Prostate gland (tissue), 2 donors: ENCODE measurements around the gene YY2. TPM values are rescaled to one million over a fixed set of nuclear protein-coding genes. Genes with fewer than 3 reads are reported as not detected.

Experiments
- DNase-seq: peaks from one replicate; pipeline ENCODE4 v3.0.0-alpha.2; 2019; ENCODE audit warnings: low spot score
- H3K27ac ChIP-seq, 2 donors: fragments of 200-600 bp; sonication (generic); 2 replicates each; pipeline ENCODE4 v1.5.1; 2017 to 2019
- H3K27me3 ChIP-seq: fragments of 200-600 bp; sonication (generic); replicated peaks from 2 replicates; pipeline ENCODE4 v1.5.1; 2019; ENCODE audit not compliant: insufficient read depth
- H3K36me3 ChIP-seq, 2 donors: fragments of 200-600 bp; sonication (generic); 1 replicate in 1 of 2; 2 replicates in 1 of 2; pipeline versions ENCODE4 v1.5.1 to v1.8.1; 2017 to 2019
- H3K4me1 ChIP-seq: fragments of 200-600 bp; sonication (generic); replicated peaks from 2 replicates; pipeline ENCODE4 v1.5.1; 2019
- H3K4me3 ChIP-seq, 2 donors: fragments of 200-600 bp; sonication (generic); 2 replicates each; pipeline ENCODE4 v1.5.1; 2017 to 2019
- H3K9me3 ChIP-seq: fragments of 200-600 bp; sonication (generic); 2 replicates; pipeline ENCODE4 v1.5.1; 2017
- CTCF ChIP-seq, 4 experiments: fragments of 200-600 bp in 2 of 4; fragments of 450-650 bp in 2 of 4; sonication (generic) in 2 of 4; IDR thresholded peaks; 1 replicate in 3 of 4; 2 replicates in 1 of 4; pipeline ENCODE4 v1.5.1; 2016 to 2019; ENCODE audit warnings: antibody characterized with exemption in 4 of 4, mild to moderate bottlenecking in 2 of 4, moderate library complexity in 2 of 4
- POLR2A ChIP-seq: fragments of 450-650 bp; IDR thresholded peaks from one replicate; pipeline ENCODE4 v1.6.1; 2016; ENCODE audit warnings: antibody characterized with exemption, mild to moderate bottlenecking
- POLR2AphosphoS5 ChIP-seq: sonication (generic); formaldehyde crosslinking; IDR thresholded peaks from one replicate; pipeline ENCODE4 v1.6.1; 2017; ENCODE audit warnings: antibody characterized with exemption
- WGBS: methylation state at CpG from one replicate; pipeline ENCODE4 v1.1.5; 2018; 5-methylcytosine and 5-hydroxymethylcytosine counted together
- intact Hi-C: fragments of 100-400 bp; cut with DNase I; formaldehyde crosslinking; loops from one replicate; pipeline ENCODE4 v1.14.2; 2022
- total RNA-seq, 2 donors: library from RNA; depleted of rRNA; stranded (reverse); fragments of >200 nt; gene quantifications; one replicate each; pipeline ENCODE4 v1.1.0, GENCODE V29; 2016

Gene YY2
- total RNA-seq = 10 to 100 TPM in 1 of 2 donors, under 1 TPM in 1; 0.82 to 13.7 TPM

- no peak within 1 kb of the TSS for H3K27ac ChIP-seq
- H3K9me3 ChIP-seq = no peaks in the 10 kb centered on the region
- H3K4me3 ChIP-seq = no peak within 1 kb of the TSS
- H3K27me3 ChIP-seq = no peaks in the 10 kb centered on the region
- no peaks in the 10 kb centered on the region for H3K36me3 ChIP-seq
- 94% methylated on average over 29 of the region's 29 CpGs for WGBS
- no peak for DNase-seq
- intact Hi-C loops = no loop called here
- TF ChIP-seq POLR2A = no peak
- TF ChIP-seq CTCF (IDR thresholded peaks at IDR 0.05) = no peak
- no peak for TF ChIP-seq POLR2AphosphoS5
- H3K4me1 ChIP-seq = no peaks in the 10 kb centered on the region
These were observed at the start of gene YY2 for GRCh38 chrX:21855937-21856415. TSS of gene YY2 (plus strand) at chrX:21855987. CDS start at chrX:21856485, 498 bp downstream.

- Histone ChIP-seq H3K4me3 (no peak overlapping the region), H3K9me3 (no peaks in the 10 kb centered on the region), H3K27ac (no peak overlapping the region), H3K4me1 (no peaks in the 10 kb centered on the region), H3K36me3 (no peaks in the 10 kb centered on the region), H3K27me3 (no peaks in the 10 kb centered on the region)
- TF ChIP-seq POLR2A = no peak
- TF ChIP-seq POLR2AphosphoS5 = no peak
- TF ChIP-seq CTCF (IDR thresholded peaks at IDR 0.05) = no peak
- no peak for DNase-seq
- intact Hi-C loops = no loop called here
These were observed 49.1 kb upstream of the YY2 start for GRCh38 chrX:21806691-21807090.

- no peak overlapping the region for H3K4me3 ChIP-seq
- WGBS = 89% methylated on average over 1 of the region's 1 CpG
These were observed 44.0 kb upstream of the YY2 start for GRCh38 chrX:21811832-21812231.

GRCh38 chrX:21812628-21813027 lies 43.2 kb upstream of the YY2 start:
- DNase-seq = no peak
- Histone ChIP-seq H3K36me3 (no peaks in the 10 kb centered on the region), H3K9me3 (no peaks in the 10 kb centered on the region), H3K27me3 (no peaks in the 10 kb centered on the region), H3K4me1 (no peaks in the 10 kb centered on the region), H3K4me3 (no peak overlapping the region), H3K27ac (no peak overlapping the region)
- intact Hi-C loops = no loop called here
- no peak for TF ChIP-seq POLR2A
- no peak for TF ChIP-seq POLR2AphosphoS5
- TF ChIP-seq CTCF (IDR thresholded peaks at IDR 0.05) = no peak
- 48% methylated on average over 2 of the region's 2 CpGs for whole genome bisulfite sequencing

More at GRCh38 chrX:21811832-21812231, 44.0 kb upstream of the YY2 start:
- Histone ChIP-seq H3K27ac (no peak overlapping the region), H3K9me3 (no peaks in the 10 kb centered on the region), H3K27me3 (no peaks in the 10 kb centered on the region), H3K36me3 (no peaks in the 10 kb centered on the region), H3K4me1 (no peaks in the 10 kb centered on the region)
- no peak for DNase-seq
- intact Hi-C loops = no loop called here
- TF ChIP-seq POLR2AphosphoS5 (no peak), POLR2A (no peak), CTCF (IDR thresholded peaks at IDR 0.05) (no peak)

- Histone ChIP-seq H3K36me3 (no peaks in the 10 kb centered on the region), H3K27me3 (no peaks in the 10 kb centered on the region), H3K4me1 (no peaks in the 10 kb centered on the region), H3K4me3 (no peak overlapping the region), H3K9me3 (no peaks in the 10 kb centered on the region), H3K27ac (no peak overlapping the region)
- TF ChIP-seq POLR2AphosphoS5 (no peak), POLR2A (no peak), CTCF (IDR thresholded peaks at IDR 0.05) (no peak)
- intact Hi-C loops = no loop called here
- DNase-seq = no peak
These were observed 42.0 kb upstream of the YY2 start for GRCh38 chrX:21813612-21814368.
